ENCODE measurements around the gene HMGCS1.
A peak's percentile ranks its signal among the peaks of the same experiment; 100 is the strongest.
"Not testable (repeated sequence)": the region's sequence is repeated elsewhere in the genome, so short reads cannot be mapped to it uniquely, and the experiment has no call there.

Gene HMGCS1

GRCh38 chr5:43270645-43271044 lies 42.6 kb downstream of the HMGCS1 start:
- Mint-ChIP-seq H3K9me3 (peaks cover 11% of the 10 kb centered on the region), H3K36me3 (peaks cover 16% of the 10 kb centered on the region)
- peak; percentile 76 for ATAC-seq

DNA sequence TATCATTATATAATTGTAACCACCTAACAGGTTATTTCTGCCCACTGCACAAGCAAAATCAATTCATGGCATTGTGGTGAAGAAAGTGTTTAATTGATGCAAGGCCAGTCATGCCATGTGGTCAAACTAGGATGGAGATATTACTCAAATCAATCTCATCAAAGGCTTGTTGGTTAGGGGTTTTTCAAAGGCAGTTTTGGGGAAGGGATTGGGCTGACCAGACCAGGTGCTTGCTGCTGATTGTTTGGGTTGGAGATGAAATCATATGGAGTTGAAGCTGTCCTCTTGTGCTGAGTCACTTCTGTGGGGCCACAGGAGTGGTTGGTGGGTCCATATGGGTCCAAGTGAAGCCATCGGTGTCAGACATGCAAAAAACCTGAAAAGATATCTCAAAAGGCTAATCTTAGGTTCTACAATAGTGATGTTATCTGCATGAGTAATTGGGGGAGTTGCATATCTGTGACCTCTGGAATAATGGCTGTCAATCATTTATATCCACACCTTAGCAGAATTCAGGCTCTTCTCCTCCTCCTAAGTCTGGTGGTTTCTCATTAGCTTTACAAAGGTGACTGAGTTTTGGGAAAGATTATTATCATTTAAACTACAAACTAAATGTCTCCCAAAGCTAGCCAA lies 44.9 kb downstream of the HMGCS1 start:
- H3K27ac Mint-ChIP-seq = no peak overlapping the region
- H3K27me3 Mint-ChIP-seq = peaks cover 65% of the 10 kb centered on the region

More at GRCh38 chr5:43270645-43271044, 42.6 kb downstream of the HMGCS1 start:
- Mint-ChIP-seq H3K27me3 (peaks cover 52% of the 10 kb centered on the region), H3K27ac (no peak overlapping the region), H3K4me1 (peaks cover 9% of the 10 kb centered on the region), H3K4me3 (no peak overlapping the region)

GRCh38 chr5:43262269-43262668 lies 50.9 kb downstream of the HMGCS1 start:
- not testable (repeated sequence) for H3K4me3 Mint-ChIP-seq, H3K36me3 Mint-ChIP-seq, H3K27ac Mint-ChIP-seq, H3K4me1 Mint-ChIP-seq, ATAC-seq
- H3K9me3 Mint-ChIP-seq = peaks cover 15% of the 10 kb centered on the region
- peaks cover 51% of the 10 kb centered on the region for H3K27me3 Mint-ChIP-seq

More for the DNA sequence above, 44.9 kb downstream of the HMGCS1 start:
- Mint-ChIP-seq H3K9me3 (peaks cover 14% of the 10 kb centered on the region), H3K36me3 (peaks cover 16% of the 10 kb centered on the region), H3K4me1 (peaks cover 9% of the 10 kb centered on the region), H3K4me3 (no peak overlapping the region)
- peak; percentile 64 for ATAC-seq

GRCh38 chr5:43258116-43258515 lies 55.1 kb downstream of the HMGCS1 start:
- peaks cover 36% of the 10 kb centered on the region for H3K27me3 Mint-ChIP-seq
- peaks cover 6% of the 10 kb centered on the region for H3K9me3 Mint-ChIP-seq
- ATAC-seq = no peak
- H3K27ac Mint-ChIP-seq = no peak overlapping the region
- H3K36me3 Mint-ChIP-seq = no peaks in the 10 kb centered on the region
- no peak overlapping the region for H3K4me3 Mint-ChIP-seq
- peaks cover 15% of the 10 kb centered on the region for H3K4me1 Mint-ChIP-seq

GRCh38 chr5:43256261-43256966 lies 56.8 kb downstream of the HMGCS1 start:
- H3K27me3 Mint-ChIP-seq = peaks cover 26% of the 10 kb centered on the region
- no peak overlapping the region for H3K27ac Mint-ChIP-seq
- ATAC-seq = peak; percentile 55
- peaks cover 15% of the 10 kb centered on the region for H3K4me1 Mint-ChIP-seq
- no peaks in the 10 kb centered on the region for H3K9me3 Mint-ChIP-seq
- no peak overlapping the region for H3K4me3 Mint-ChIP-seq
- no peaks in the 10 kb centered on the region for H3K36me3 Mint-ChIP-seq

DNA sequence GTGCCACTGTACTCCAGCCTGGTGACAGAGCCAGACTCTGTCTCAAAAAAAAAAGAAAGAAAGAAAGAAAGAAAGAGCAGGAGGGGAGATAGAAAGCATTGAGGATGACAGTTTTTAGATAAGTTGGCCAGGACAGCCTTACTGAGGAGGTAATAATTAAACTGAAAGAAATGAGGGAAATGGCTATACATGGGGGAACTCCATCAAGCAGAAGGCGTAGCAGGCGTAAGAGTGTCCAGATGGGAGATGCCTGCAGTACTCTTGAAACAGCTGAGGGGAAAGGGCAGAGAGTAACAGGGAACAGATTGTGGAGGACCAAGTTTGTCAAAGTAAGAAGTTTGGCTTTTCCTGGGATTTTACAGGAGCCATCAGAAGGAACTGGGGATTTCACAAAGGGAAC lies 57.5 kb downstream of the HMGCS1 start:
- no peaks in the 10 kb centered on the region for H3K36me3 Mint-ChIP-seq
- no peak overlapping the region for H3K4me3 Mint-ChIP-seq
- H3K27me3 Mint-ChIP-seq = peaks cover 26% of the 10 kb centered on the region
- H3K4me1 Mint-ChIP-seq = peaks cover 15% of the 10 kb centered on the region
- no peaks in the 10 kb centered on the region for H3K9me3 Mint-ChIP-seq
- H3K27ac Mint-ChIP-seq = peak overlapping the region; percentile 0
- no peak for ATAC-seq

- no peaks in the 10 kb centered on the region for H3K9me3 Mint-ChIP-seq
- peaks cover 52% of the 10 kb centered on the region for H3K27me3 Mint-ChIP-seq
- no peaks in the 10 kb centered on the region for H3K36me3 Mint-ChIP-seq
- peaks cover 11% of the 10 kb centered on the region for H3K4me1 Mint-ChIP-seq
- no peak overlapping the region for H3K27ac Mint-ChIP-seq
- ATAC-seq = no peak
- no peak overlapping the region for H3K4me3 Mint-ChIP-seq
These were observed 61.5 kb downstream of the HMGCS1 start for GRCh38 chr5:43251754-43252153.

GRCh38 chr5:43245724-43246385 lies 67.4 kb downstream of the HMGCS1 start:
- Mint-ChIP-seq H3K36me3 (no peaks in the 10 kb centered on the region), H3K4me3 (peak overlapping the region; percentile 47), H3K27ac (peak overlapping the region; percentile 64), H3K9me3 (no peaks in the 10 kb centered on the region), H3K27me3 (peaks cover 83% of the 10 kb centered on the region), H3K4me1 (peaks cover 17% of the 10 kb centered on the region)
- peak; percentile 80 for ATAC-seq

DNA sequence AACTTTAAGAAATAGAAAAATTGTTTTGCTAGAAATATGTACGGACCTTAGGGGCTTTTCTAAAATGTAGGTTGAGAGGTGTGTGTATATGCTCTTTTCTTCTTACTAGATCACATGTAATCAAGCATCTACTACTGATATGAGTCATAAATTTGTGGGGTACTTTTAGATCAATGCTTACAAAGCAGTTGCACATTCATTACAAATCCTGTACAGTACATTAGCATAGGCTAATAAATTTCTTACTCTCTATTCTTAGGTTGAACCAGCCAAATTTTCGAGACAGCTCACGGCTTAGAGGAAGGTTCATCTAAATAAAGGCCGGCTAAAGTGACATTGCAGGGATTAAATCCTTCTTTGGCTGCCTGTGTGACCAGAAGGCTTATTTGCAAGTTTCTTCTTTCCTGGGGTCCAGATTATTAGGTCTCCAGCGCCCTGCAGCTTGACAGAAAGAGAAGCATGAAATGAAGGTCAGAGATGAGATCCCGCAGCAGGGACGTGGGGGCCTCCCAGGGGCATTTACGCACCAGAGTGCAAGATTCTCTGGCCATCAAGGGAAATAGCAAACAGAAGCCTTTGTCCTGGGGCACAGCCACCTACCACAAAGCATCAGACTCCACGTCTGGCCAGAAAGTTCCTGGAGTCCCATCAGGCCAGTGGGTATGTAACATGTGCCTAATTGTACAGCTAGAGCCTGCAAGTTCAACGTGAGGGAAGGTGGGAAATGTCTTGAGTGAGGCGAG lies 68.2 kb downstream of the HMGCS1 start:
- peak overlapping the region; percentile 1 for H3K4me3 Mint-ChIP-seq
- H3K4me1 Mint-ChIP-seq = peaks cover 17% of the 10 kb centered on the region
- ATAC-seq = peak; percentile 54
- peaks cover 89% of the 10 kb centered on the region for H3K27me3 Mint-ChIP-seq
- H3K9me3 Mint-ChIP-seq = no peaks in the 10 kb centered on the region
- H3K27ac Mint-ChIP-seq = peak overlapping the region; percentile 64
- H3K36me3 Mint-ChIP-seq = no peaks in the 10 kb centered on the region

DNA sequence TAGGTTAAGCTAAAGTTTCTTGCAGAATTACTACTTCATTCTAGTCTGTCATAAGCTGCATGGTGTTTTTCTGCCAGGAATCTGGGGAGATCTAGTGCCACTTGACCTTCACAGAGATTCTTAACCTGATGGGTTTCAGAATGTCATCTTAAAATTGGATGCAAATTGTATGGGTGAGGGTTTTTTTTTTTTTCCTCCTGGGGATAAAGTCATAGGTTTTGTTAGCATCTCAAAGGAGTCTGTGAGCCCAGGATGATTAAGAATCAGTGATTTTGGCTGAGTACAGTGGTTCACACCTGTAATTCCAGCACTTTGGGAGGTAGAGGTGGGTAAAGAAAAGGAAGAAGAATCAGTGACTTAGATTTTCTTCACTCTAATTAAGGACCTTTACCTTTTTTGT lies 69.9 kb downstream of the HMGCS1 start:
- Mint-ChIP-seq H3K4me1 (peaks cover 17% of the 10 kb centered on the region), H3K27ac (no peak overlapping the region), H3K27me3 (peaks cover 75% of the 10 kb centered on the region), H3K9me3 (no peaks in the 10 kb centered on the region), H3K36me3 (no peaks in the 10 kb centered on the region), H3K4me3 (no peak overlapping the region)
- peak; percentile 44 for ATAC-seq

DNA sequence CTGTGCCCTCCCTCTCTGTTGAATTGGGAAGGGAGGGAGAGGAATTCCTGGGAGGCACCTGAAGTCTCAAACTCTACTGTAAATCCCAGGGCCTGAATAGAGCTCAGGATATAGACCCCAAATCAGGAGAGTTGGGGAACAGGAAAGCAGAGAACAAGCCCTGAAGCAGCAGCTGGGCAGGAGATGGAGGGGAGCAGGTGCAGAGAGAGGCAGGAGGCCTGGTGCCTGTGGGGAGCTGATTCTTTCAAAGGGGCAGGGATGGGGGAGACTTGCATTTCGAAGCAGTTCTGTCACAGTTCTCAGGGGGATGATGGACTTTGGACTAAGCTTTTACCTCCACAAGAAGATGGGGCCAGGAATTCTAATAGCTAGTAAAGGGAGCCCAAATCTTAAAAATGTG lies 71.0 kb downstream of the HMGCS1 start:
- Mint-ChIP-seq H3K4me3 (no peak overlapping the region), H3K27me3 (peaks cover 67% of the 10 kb centered on the region), H3K9me3 (no peaks in the 10 kb centered on the region), H3K27ac (no peak overlapping the region), H3K4me1 (peaks cover 17% of the 10 kb centered on the region), H3K36me3 (no peaks in the 10 kb centered on the region)
- ATAC-seq = no peak

Data from stimulated activated memory B cell treated with anti-CD40 and anti-IgM and Interleukin-4, amounts not matched to agents 10 μg/mL and 1 μg/mL and 100 μg/mL, for 72 hours (primary cell).